AG09309 (cell line): ENCODE data around the gene SIRT2.

Experiments
- DNase-seq: peaks from one replicate; pipeline ENCODE4 v3.0.0-alpha.2; 2010; ENCODE audit warnings: low read depth
- H3K4me3 ChIP-seq: 2 replicates; pipeline ENCODE4 v1.5.1; 2011; ENCODE audit warnings: mild to moderate bottlenecking, low read depth, low read length, moderate library complexity; ENCODE audit not compliant: control insufficient read depth
- CTCF ChIP-seq: IDR thresholded peaks from 2 replicates; pipeline ENCODE4 v1.5.1; 2011; ENCODE audit warnings: mild to moderate bottlenecking, low read depth, low read length, inconsistent platforms; ENCODE audit not compliant: insufficient read depth, control insufficient read depth; ENCODE audit errors: missing control alignments

The SIRT2 gene

GRCh38 chr19:38838208-38838985 is 61.0 kb downstream of the SIRT2 start:
- no peak for TF ChIP-seq CTCF
- no peak overlapping the region for H3K4me3 ChIP-seq
- DNase-seq: no peak

GRCh38 chr19:38837656-38838121 is 61.7 kb downstream of the SIRT2 start:
- no peak for TF ChIP-seq CTCF

GRCh38 chr19:38836983-38837626 is 62.3 kb downstream of the SIRT2 start:
- no peak for DNase-seq
- H3K4me3 ChIP-seq: no peak overlapping the region
- TF ChIP-seq CTCF: no peak

More at GRCh38 chr19:38837656-38838121, 61.7 kb downstream of the SIRT2 start:
- no peak overlapping the region for H3K4me3 ChIP-seq
- no peak for DNase-seq

GRCh38 chr19:38836159-38836982 is 63.0 kb downstream of the SIRT2 start:
- no peak for TF ChIP-seq CTCF
- DNase-seq: no peak
- H3K4me3 ChIP-seq: no peak overlapping the region

GRCh38 chr19:38834590-38834989 is 64.8 kb downstream of the SIRT2 start:
- DNase-seq: no peak
- TF ChIP-seq CTCF: no peak
- H3K4me3 ChIP-seq: no peak overlapping the region

GRCh38 chr19:38834104-38834490 is 65.3 kb downstream of the SIRT2 start:
- H3K4me3 ChIP-seq: no peak overlapping the region
- DNase-seq: no peak
- no peak for TF ChIP-seq CTCF
